HG02938 (cell line): ENCODE results near the gene TIRAP.
"Not testable (repeated sequence)": the region's sequence is repeated elsewhere in the genome, so short reads cannot be mapped to it uniquely, and the experiment has no call there.

Experiments
- ATAC-seq: cut with Tn5 transposase; IDR thresholded peaks from one replicate; pipeline ENCODE4 v1.9.1; 2021; ENCODE audit warnings: mild to moderate bottlenecking, moderate library complexity; ENCODE audit not compliant: unreplicated experiment

Gene TIRAP

DNA sequence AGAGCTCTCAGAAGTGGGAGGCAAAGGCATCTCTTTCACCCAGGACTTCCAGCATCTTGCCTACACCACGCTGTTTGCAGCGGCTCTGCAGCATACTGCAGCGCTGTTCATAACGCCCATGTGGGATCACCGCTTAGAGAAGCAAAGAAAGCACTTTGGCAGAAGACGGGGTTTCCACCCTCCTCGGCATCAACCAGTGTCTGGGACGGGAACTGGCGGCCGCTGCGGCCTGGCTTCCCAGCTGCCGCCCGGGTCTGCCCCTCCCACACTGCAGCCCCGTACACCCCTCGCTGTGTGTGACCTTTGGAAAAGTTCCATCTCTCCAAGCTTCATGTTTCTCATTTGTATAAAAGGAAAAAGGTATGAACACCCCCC is 545 bp upstream of the TIRAP start:
- peak; percentile 21 for ATAC-seq

DNA sequence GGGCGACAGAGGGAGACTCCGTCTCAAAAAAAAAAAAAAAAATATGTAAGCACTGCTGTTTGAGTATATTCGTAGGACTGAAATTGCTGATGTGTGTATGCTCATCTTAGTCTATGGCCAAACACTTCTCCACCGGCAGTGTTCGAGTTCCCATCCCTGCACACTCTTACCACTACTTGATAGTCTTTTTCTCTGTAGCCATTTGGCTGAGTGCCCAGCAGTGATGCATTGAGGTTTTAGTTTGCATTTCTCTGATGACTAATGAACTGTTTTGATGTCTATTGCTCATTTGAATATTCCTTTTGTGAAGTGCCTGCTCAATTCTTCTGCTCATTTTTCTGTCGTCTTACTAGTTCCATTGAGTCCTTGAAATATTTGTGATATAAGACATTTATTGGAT is 1.9 kb downstream of the TIRAP start:
- peak; percentile 44 for ATAC-seq

DNA sequence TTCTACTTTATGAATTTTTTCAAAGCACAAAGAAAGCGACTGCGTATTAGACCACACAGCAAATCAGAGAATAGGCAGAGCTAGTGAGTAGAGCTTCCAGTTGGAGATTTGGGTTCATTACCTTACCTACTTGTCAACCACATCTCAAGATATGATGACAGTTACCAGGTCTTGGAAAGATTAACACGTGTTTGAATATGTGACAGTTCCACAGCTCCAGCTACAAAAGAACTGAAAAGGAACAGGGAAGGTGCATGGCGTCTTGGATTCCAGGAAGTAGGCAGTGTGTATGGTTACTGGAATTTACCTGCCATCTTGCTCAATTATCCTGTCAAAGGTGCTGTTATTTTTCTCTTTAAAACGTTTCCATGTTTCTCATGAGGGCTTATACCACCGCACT is 5.3 kb downstream of the TIRAP start:
- no peak for ATAC-seq

DNA sequence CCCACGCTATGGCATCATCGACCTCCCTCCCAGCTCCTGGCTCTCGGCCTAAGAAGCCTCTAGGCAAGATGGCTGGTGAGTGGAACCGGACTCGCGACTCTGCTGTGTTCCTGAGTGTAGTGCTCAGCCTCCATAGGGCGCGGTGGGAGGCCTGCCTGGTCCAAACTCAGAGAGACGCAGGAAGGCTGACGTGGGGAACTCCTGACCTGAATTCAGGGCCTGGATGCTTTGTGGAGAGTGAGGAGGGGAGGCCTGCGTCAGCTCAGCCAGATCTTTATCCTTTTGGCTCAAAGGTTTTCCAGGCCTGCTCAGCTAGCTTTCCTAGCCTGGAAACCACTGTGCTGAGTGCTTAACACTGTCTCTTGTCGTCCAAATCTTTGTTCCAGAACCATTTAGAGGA is 8.0 kb downstream of the TIRAP start:
- ATAC-seq = no peak

DNA sequence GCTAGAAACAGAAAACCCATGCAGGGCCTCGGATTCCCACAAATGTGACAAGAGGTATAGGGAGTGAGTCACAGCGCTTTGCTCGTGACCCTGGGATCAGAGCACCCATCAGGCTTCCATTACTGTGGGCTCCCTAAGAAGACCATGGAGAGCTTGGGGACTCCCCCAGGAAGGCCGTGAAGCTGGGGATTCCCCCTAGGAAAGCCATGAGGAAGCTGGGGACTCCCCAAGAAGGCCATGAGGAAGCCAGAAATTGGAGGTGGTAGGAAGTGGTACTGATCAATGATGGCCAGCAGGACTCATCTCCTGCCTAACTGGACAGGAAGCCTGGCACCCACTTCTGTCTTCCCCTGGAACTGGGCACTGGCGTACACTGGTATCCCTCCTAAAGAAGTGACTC is 10.8 kb downstream of the TIRAP start:
- no peak for ATAC-seq

DNA sequence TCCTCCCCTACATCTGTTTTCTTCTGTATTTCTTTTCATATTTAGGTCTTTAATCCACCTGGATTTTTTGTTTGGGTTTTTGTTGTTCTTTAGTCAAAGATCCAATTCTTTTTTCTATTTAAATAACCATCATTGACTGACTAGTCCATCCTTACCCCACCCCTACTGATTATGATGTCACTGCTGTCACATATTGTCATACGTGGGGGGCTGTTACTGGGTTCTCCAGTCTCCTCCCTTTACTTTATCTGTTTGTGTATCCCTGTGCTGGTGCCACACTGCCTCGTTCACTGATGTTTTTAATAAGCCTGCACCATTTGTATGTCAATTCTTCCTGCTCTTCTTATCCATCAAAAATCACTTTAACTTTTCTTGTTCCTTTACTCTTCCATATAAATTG is 14.1 kb downstream of the TIRAP start:
- no peak for ATAC-seq

DNA sequence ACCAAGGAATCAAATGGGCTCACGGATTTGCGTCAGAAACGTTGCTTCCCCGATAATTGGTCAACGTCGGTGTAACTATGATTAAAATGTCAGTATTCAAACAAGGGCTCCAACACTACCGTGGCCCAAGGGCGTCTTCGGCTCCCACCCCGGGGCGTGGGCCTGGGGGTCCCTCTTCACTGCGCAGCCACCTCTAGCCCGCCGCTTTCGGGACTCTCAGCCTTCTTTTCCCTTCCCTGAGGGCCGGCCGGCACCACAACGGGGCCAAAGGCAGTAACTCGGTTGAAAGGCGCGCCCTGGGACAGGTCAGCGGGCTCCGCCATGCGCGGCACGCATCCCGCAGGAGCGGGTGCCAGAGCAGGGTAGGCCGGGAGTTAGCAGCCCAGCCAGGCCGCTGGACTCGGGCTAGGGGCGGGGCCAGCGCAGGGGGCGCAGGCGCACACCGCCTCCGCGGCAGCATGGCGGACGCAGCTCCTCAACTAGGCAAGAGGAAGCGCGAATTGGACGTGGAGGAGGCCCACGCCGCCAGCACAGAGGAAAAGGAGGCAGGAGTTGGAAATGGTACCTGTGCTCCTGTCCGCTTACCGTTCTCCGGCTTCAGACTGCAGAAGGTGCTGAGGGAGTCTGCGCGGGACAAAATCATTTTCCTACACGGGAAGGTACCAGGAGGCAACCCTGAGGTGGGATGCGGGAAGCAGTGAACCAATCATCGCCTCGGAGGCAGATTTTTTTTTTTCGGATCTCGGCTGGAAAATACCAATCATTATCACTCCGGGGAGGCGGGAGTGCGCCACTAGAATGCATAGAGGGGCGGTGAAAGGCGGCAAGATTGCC is 20.9 kb downstream of the TIRAP start, which contains the start of gene DCPS:
TSS of gene DCPS (plus strand) at position 438 of the 834 bp plus-strand sequence. CDS start at position 459, 21 bp downstream.
- ATAC-seq = peak; percentile 70

DNA sequence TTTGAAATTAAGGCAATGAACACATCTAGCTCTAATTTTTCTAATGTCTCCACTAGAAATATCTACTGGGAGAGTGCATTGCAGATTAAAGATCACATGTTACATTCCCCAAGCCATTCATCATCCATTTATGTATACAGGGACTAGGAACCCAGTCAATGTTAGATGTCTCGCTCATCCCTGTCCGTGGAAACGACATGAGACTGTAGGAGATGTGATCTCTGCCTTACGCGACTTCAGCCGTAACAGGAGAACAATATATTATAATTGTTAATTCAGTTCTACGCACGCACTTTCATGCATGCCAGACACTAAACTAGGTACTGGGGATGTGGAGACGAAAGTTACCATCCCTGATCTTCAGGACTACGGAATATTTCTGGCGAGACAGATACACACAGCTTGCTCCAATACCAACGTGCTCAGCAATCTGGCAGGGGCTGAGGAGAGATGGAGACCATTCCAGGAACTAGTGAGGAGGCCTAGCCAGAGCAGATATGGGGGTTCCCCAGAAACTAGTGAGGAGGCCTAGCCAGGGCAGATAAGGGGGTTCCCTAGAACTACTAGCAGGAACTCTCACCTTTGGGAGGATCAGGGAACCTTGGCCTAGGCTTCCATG is 21.7 kb downstream of the TIRAP start:
- ATAC-seq = no peak

DNA sequence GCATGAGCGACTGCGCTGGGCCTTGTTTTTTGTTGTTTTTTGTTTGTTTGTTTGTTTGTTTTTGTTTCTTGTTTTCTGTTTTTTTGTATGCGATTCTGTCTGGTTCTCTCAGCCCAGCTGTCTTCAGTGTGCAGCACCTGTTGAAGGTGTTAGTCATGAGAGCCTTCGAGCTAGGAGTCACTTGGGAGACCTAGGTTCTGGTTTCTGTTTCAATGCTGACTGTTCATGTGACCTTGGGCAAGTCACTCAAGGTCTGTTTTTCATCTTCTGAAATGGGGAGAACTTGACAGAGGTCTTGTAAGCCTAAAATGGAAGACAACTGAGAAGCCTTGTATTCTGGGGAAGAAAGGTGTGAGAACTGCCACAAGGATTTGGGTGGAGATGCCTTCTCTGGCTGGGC is 22.8 kb downstream of the TIRAP start:
- peak; percentile 69 for ATAC-seq

DNA sequence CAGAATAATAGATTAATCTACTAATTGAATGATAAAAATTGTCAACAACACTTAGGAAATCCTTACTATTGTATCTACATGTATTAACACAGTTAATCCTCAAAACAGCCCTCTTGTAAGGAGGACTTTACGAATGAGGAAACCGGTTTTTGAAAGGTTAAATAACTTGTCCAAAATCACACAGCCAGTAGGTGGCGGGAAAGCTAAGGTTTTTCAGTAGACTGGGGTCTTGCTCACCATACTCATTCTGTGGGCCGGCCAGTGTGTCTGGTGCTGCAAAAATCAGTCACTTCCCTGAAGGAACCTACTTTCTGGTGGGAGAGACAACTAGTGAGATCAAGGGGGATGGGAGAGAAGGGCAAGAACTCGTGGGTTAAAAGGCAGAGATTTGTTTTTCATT is 24.8 kb downstream of the TIRAP start:
- no peak for ATAC-seq

DNA sequence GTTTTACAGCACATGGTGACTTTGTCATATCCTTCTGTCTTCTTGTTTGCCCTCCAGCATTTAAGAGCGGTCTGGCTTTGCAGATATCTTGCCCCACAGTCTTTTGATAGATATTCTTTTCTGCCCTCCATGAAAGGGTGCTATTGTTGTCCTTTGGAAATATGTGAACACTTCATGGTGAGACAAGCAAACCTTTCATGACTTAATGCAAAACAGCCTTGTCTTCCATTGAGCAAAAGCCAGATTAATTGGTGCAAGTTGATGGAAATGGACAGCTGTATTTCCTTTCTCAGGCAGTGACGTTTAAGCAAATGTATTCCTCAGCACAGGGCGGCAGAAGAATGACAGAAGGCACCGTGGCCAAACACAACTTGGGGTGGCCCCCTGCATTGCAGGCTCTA is 25.4 kb downstream of the TIRAP start:
- ATAC-seq = no peak

DNA sequence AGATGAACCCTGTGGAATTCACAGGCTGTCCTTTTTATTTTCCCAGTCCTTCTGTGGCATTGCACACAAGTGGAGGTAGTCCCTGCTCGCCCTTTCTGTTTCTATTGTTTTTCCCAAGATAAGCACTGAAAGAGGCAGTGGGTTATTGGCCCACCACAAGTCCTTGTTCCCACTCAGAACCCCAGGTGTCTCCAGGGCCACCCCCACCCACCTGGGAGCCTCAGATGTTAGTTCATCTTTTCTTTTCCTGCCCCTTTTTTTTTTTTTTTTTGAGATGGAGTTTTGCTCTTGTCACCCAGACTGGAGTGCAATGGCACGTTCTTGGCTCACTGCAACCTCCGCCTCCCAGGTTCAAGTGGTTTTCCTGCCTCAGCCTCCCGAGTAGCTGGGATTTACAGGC is 25.9 kb downstream of the TIRAP start:
- ATAC-seq = not testable (repeated sequence)

DNA sequence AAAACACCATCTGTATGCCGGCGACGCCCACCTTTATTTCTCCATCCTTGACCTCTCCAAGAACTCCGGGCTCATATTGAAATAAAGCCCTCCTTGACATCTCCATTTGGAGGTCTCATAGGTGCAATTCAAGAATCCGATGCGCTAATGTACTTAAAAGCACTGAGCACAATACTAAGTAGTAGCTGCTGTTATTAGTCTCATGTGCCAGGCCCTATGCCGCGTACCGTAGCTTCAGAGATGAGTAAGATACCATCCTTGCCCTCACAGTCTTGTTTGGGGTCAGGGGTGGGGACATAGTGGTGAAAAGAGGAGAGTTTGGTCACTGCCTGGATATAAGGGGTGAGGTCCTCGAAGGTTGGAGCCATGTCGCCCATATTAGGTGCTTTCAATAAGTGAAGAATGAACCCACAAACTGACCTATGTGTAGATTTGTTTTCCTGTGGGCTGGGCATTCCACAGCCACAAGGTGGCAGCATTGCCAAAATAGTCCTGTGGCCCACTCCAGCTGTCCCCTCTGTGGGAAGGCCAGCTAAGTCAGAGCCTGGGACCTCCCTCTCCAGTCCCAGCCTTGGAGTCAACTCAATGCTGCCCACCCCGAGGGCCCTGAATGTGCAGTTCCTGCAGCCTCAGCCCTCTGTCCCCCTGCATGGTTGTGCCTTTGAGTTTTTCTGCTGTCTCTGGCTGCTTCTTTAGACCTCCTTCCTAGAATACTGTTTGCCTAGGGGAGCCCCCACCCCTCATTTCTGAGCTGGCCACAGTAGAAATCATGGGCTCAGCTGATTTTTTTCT is 27.5 kb downstream of the TIRAP start:
- ATAC-seq = no peak

DNA sequence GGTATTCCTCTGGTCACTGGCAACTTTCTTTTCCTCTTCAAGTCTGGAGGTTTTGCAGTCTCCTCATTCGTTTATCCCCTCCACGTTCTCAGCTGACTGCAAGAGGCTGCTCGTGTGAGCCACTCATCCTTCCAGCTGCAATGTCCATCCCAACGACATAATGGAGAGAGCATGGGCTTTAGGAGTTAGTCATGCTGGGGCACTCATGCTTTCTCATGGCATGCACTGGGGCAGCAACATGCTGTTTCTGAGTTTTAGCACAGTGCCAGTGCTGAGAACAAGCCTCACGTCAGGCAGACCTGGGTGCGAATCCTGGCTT is 28.1 kb downstream of the TIRAP start:
- ATAC-seq = no peak

DNA sequence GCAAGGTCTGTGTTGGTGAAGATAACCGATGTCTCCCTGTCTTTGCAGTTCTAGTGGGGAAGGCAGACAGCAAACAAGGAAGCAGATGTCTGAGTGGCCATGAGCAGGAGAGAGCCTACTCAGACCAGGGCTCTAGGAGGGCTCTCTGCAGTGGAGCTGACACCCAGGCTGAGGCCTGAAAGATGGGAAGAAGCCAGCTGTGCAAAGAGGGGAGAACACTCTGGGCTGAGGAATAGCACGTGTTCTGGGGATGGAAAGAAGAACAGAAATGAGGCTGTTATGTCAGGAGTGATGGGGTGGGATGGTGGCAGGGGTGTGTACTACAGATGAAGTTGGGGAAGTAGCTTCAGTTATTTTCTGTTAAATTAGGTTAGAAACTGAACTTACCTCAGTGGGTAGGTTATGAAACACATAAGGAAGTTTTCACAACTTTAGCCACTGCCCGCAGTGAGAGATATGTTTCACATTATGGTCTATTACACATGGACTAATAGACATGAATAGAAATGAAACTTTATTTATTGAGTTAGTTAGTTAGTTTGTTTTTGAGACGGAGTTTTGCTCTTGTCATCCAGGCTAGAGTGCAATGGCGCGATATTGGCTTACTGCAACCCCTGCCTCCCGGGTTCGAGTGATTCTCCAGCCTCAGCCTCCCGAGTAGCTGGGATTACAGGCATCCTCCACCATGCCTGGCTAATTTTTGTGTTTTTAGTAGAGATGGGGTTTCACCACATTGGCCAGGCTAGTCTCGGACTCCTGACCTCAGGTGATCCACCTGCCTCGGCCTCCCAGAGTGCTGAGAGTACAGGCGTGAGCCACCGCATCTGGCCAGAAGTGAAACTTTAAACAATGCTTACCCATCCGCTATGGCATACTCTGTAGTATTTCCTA is 28.8 kb downstream of the TIRAP start:
- peak; percentile 71 for ATAC-seq

DNA sequence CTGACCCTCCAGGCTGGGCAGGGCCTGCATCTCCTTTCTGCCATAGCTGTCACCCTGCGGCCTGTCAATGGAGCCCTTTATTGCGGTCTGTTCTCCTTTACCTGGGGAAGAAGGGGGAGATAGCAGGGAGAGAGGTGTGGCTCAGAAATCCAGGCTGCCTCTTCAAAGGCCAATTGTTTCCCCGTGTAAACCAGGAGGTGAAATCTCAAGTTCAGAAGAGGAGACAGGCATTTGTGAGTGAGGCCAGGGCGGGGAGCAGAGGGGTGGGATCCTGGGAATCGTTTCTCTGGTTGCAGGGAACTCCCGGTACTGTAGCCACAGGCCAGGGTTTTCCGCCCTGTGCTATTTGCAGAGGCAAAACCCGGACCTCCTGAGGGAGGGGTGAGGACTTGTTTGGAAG is 30.1 kb downstream of the TIRAP start:
- ATAC-seq = no peak

DNA sequence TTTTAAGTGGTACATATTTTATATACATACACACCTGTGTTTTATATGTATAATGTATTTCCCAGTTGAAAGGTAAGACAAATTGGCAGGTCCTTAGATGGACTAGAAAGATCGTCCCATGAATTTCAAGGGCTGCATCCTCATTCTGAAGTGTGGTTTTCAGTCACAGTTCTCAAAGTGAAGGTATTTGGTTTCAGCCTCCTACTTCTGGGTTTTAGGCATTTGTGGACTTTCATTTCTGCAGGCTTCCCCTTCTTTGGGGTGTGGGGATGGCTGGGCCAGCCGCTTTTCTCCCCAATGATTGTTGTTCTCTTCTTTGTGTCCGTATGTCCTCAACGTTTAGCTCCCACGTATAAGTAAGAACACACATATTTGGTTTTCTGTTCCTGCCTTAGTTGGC is 30.9 kb downstream of the TIRAP start:
- no peak for ATAC-seq

DNA sequence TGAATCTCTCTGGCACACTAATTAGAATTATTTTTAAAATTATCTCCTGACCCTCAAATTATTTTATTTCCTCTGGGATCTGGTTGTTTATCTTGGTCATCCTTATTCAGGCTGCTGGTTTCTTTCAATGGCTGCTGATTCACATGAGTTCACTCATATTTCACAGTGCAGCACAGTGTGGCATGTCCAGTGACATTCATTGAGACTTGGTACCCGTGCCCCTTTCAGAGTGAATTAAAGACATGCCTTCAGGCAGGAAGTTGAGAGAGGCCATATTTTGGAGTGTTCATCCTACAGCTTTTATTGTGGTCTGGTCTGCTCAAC is 34.5 kb downstream of the TIRAP start:
- no peak for ATAC-seq

DNA sequence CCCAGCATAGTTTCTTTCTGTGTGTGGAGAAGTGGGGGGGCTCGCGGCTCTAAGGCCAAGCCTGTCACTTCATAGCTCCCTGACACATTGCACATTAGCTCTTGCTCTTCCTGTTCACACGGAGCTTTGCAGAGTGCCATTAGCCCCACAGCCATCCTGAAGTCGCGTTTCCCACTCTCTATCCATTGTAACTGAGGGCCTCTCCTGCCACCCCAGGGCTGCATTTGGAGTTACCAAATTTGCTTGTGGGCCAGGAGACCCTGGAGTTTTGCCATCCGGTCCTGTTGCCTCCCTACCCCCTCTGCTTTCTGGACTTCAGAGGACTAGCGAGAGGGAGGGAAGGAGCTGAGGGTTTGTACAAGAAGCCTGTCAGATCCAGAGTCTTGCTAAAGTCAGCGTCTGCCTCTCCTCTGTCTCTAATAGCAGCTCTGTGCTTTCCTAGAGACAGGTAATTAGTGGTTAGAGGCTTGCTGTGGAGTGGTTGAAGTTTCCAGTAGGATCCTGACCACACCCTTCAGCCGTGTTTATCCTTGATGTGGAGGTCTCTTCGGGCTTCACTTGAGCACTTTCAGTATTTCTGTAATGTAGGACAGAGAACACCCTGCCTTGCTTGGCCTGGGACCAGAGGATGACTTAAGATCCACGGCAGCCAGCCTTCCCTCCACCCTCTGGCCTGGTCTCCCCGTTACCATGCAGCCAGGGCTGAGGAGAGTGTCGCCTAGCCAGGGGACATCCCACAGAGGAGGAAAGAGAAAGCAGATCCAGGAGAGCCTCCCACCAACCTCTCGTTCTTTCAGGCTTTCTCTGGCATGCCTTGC is 35.1 kb downstream of the TIRAP start:
- peak; percentile 23 for ATAC-seq
